K562 (cell line): Measurements from ENCODE around the gene NCOR2. TPM values are rescaled to one million over a fixed set of nuclear protein-coding genes. Genes with fewer than 3 reads are reported as not detected.
A peak's percentile ranks its signal among the peaks of the same experiment; 100 is the strongest.

Experiments
- ATAC-seq: fragments of 200-7000 bp; cut with Tn5 transposase; 3 replicates; pipeline ENCODE4 v1.9.1; 2020; ENCODE audit warnings: moderate library complexity
- BruUV-seq: library from RNA; stranded (reverse); fragments of 400-500 nt; replicated peaks from 2 replicates; lab custom pipeline; 2021; lab: Mats Ljungman, UMichigan
- CTCF ChIA-PET: fragments of 300-600 bp; formaldehyde crosslinking; extraction: SDS; loops from one replicate; lab custom pipeline; 2021; ENCODE audit warnings: low intra/inter-chr PET ratio; lab: Yijun Ruan, JAX
- POLR2A ChIA-PET: fragments of 300-600, 350-650 bp; sonication (Branson Sonifier 250); formaldehyde crosslinking; extraction: SDS; loops from one replicate; lab custom pipeline; 2021; ENCODE audit warnings: antibody characterized with exemption, inconsistent platforms; lab: Yijun Ruan, JAX
- DNase-seq, 4 experiments: peaks; one replicate each; pipeline versions ENCODE4 v3.0.0 to v3.0.0-alpha.2; 2011 to 2018; ENCODE audit warnings: low spot score in 3 of 4, mixed read lengths in 3 of 4; ENCODE audit errors: extremely low read depth in 1 of 4
- FAIRE-seq: peaks from 2 replicates; lab custom pipeline; 2011; peaks lifted over from hg19 to GRCh38; lab: Jason Lieb, UNC
- H2AFZ ChIP-seq: 2 replicates; pipeline ENCODE4 v1.6.0; 2011; ENCODE audit warnings: low read depth, low read length, control low read depth, inconsistent platforms
- H3K27ac ChIP-seq: fragments of 200-600 bp; 3 replicates; pipeline ENCODE4 v1.8.0; 2011; ENCODE audit warnings: low read depth, mild to moderate bottlenecking, control low read depth, inconsistent platforms, low read length, moderate library complexity, mixed read lengths; ENCODE audit errors: extremely low read depth
- H3K27me3 ChIP-seq, 2 experiments: fragments of 300-600 bp in 1 of 2; 2 replicates in 1 of 2; 3 replicates in 1 of 2; pipeline versions ENCODE4 v1.6.0 to v1.8.0; 2011; ENCODE audit warnings: inconsistent platforms in 2 of 2, low read length in 2 of 2, mild to moderate bottlenecking in 1 of 2, mixed read lengths in 1 of 2, moderate library complexity in 1 of 2; ENCODE audit not compliant: control insufficient read depth in 2 of 2, insufficient read depth in 2 of 2
- H3K36me3 ChIP-seq: fragments of 300-600 bp; 3 replicates; pipeline ENCODE4 v1.8.0; 2011; ENCODE audit warnings: mild to moderate bottlenecking, low read length, inconsistent platforms; ENCODE audit not compliant: control insufficient read depth, insufficient read depth
- H3K4me1 ChIP-seq, 2 experiments: fragments of 200-600 bp in 1 of 2; replicated peaks in 1 of 2; 2 replicates in 1 of 2; 3 replicates in 1 of 2; pipeline versions ENCODE4 v1.5.1 to v1.8.0; 2011; ENCODE audit warnings: inconsistent platforms in 2 of 2, low read length in 2 of 2, mild to moderate bottlenecking in 1 of 2, mixed read lengths in 1 of 2, moderate library complexity in 1 of 2; ENCODE audit not compliant: control insufficient read depth in 2 of 2, insufficient read depth in 2 of 2
- H3K4me2 ChIP-seq: 2 replicates; pipeline ENCODE4 v1.6.1; 2011; ENCODE audit warnings: low read length, control low read depth, inconsistent platforms, mixed read lengths; ENCODE audit not compliant: insufficient read depth
- H3K4me3 ChIP-seq: fragments of 200-600 bp; sonication (generic), shearing (Covaris generic); 2 replicates; pipeline ENCODE4 v1.5.1; 2016; ENCODE audit warnings: control low read depth, inconsistent platforms
- H3K79me2 ChIP-seq: fragments of 200-600 bp; 3 replicates; pipeline ENCODE4 v1.8.0; 2011; ENCODE audit warnings: low read length, inconsistent platforms; ENCODE audit not compliant: control insufficient read depth, insufficient read depth
- H3K9ac ChIP-seq, 2 experiments: 2 replicates each; pipeline versions ENCODE4 v1.6.0 to v1.6.1; 2011; ENCODE audit warnings: low read depth in 2 of 2, low read length in 2 of 2, control low read depth in 1 of 2, inconsistent platforms in 1 of 2, mild to moderate bottlenecking in 1 of 2, mixed read lengths in 1 of 2; ENCODE audit not compliant: insufficient read depth in 1 of 2
- H3K9me1 ChIP-seq: one replicate; pipeline ENCODE4 v1.6.0; 2011; ENCODE audit warnings: inconsistent platforms, mild to moderate bottlenecking, low read length, moderate library complexity; ENCODE audit not compliant: control insufficient read depth, insufficient read depth
- H3K9me3 ChIP-seq: replicated peaks from 2 replicates; pipeline ENCODE4 v1.5.1; 2011; ENCODE audit warnings: low read depth, low read length, inconsistent platforms; ENCODE audit not compliant: control insufficient read depth, insufficient read depth
- H4K20me1 ChIP-seq: replicated peaks from 2 replicates; pipeline ENCODE4 v1.6.1; 2011; ENCODE audit warnings: low read length, inconsistent platforms, mixed read lengths; ENCODE audit not compliant: control insufficient read depth, insufficient read depth
- ELF2 ChIP-seq: fragments of 250-450 bp; sonication (Bioruptor Pico); IDR thresholded peaks from 2 replicates; pipeline ENCODE4 v1.5.0; 2021; ENCODE audit warnings: mild to moderate bottlenecking
- RBM15 ChIP-seq: fragments of 200-400 bp; formaldehyde crosslinking; IDR thresholded peaks from 2 replicates; pipeline ENCODE4 v1.6.1; 2018; ENCODE audit warnings: mild to moderate bottlenecking, low read length, moderate library complexity; ENCODE audit not compliant: insufficient read depth
- SRF ChIP-seq, 2 experiments: fragments of 250-450, 450-650 bp in 1 of 2; sonication (Bioruptor Pico) in 1 of 2; sonication (generic) in 1 of 2; formaldehyde crosslinking; IDR thresholded peaks; 2 replicates each; pipeline versions ENCODE4 v1.5.0 to v1.5.1; 2020 to 2022; ENCODE audit warnings: mild to moderate bottlenecking in 1 of 2, missing genetic modification reagents in 1 of 2
- TAF15 ChIP-seq: fragments of 200-400 bp; formaldehyde crosslinking; IDR thresholded peaks from 2 replicates; pipeline ENCODE4 v1.6.1; 2017; ENCODE audit warnings: mild to moderate bottlenecking, low read depth, low read length, moderate library complexity
- ZBTB8A ChIP-seq: fragments of 450-650 bp; IDR thresholded peaks from 2 replicates; pipeline ENCODE4 v1.6.1; 2018; ENCODE audit warnings: mild to moderate bottlenecking, moderate library complexity; ENCODE audit not compliant: partially characterized antibody
- WGBS: fragments of 100-300 bp; shearing (Covaris generic); methylation state at CpG from one replicate; pipeline ENCODE4 v1.1.6; 2016; ENCODE audit warnings: low coverage, mixed read lengths; ENCODE audit not compliant: insufficient coverage; ENCODE audit errors: missing lambda C conversion rate; 5-methylcytosine and 5-hydroxymethylcytosine counted together
- in situ Hi-C: fragments of 300-500 bp; cut with MboI; formaldehyde crosslinking; loops from 4 replicates; pipeline ENCODE4 v1.15.0; 2018; ENCODE audit warnings: inconsistent platforms, mixed read lengths
- intact Hi-C: fragments of 100-400 bp; cut with micrococcal nuclease; formaldehyde crosslinking; loops from 2 replicates; pipeline ENCODE4 v1.14.2; 2022
- polyA plus RNA-seq, 8 experiments: library from polyadenylated mRNA; depleted of rRNA in 4 of 8; stranded (reverse) in 5 of 8; unstranded in 3 of 8; fragments of >200 nt; fragmentation: Nextera tagmentation in 2 of 8; fragmentation: Illumina TruSeq in 1 of 8; extraction: Ambion mirVana in 2 of 8; extraction: Trizol in 1 of 8; gene quantifications; 2 replicates each; pipeline versions ENCODE4 v1.2.1 to v1.2.3, GENCODE V29; 2011 to 2014; ENCODE audit warnings: inconsistent platforms in 1 of 8, missing spikeins in 1 of 8
- total RNA-seq, 7 experiments: library from RNA; depleted of rRNA in 6 of 7; stranded (reverse); fragments of >200 nt in 6 of 7; fragmentation: Illumina TruSeq in 2 of 7; extraction: Trizol in 2 of 7; gene quantifications; 2 replicates each; pipeline versions ENCODE4 v1.2.1 to v1.2.3, GENCODE V29; 2011 to 2021; ENCODE audit warnings: low replicate concordance in 1 of 7
- TF ChIP-seq, protein P1 (sequence below), 3 experiments: IDR thresholded peaks in 2 of 3; conservative IDR thresholded peaks in 1 of 3; 2 replicates each; pipeline ENCODE4 v1.5.1; 2011 to 2012; ENCODE audit warnings: low read length in 3 of 3, mild to moderate bottlenecking in 3 of 3, control low read depth in 2 of 3, improper control_type of control experiment in 1 of 3, inconsistent platforms in 1 of 3, low read depth in 1 of 3, mixed read lengths in 1 of 3, moderate library complexity in 1 of 3; ENCODE audit not compliant: insufficient read depth in 2 of 3

The NCOR2 gene
- total and polyA plus RNA-seq, 9 of the 15 experiments (the other 6 are each of a cell fraction or from before 2014, with no cell fraction given): 0.18 to 126 (median 8.4) TPM

DNA sequence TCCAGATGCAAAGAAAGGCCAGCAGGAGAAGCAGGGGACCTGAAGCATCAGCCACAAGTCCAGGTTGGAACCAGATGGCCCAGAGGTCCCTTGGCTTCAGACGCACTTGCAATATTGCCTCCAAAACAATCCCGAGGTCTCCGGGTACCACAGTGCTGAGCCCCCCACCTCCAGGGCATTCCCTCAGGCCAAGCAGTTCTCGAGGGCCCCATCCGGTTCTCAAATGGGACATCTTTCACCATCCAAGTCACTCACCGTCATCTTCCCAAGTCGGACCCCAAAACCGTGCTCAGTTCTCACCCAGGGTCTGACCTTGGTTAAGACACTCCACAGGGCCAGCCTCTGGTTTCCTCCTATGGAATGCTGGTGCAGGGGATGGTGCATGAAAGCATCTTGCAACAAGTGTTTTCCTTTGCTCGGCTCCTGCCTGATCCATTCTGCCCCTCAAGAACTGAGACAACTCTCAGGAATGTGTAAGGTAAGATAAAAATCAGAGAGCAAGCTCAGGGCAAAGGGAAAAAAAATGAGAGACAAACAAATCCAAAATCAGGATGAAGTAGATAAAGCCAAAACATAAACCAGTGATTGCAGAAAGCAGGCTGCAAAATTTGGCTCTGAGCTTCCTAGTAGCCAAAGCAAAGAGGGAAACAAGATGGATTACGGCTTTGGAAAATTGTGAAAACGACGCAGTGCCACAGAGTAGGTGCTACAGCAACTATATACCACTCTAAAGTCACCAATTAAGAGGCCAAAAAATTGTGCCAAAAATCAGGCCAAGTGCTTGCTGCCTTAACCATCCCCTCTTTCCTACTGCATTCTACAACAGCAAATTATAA, 8.0 kb downstream of the NCOR2 start:
- ChIA-PET POLR2A (no interaction called here), CTCF (no interaction called here)
- peaks cover 13% of the 10 kb centered on the region; the same call in 1 of the 3 replicates for H3K36me3 ChIP-seq
- 78% methylated on average over 12 of the region's 12 CpGs for WGBS
- no peak overlapping the region for H3K4me3 ChIP-seq
- no TSS peak for BruUV-seq
- in situ Hi-C loops (no loop called here), intact Hi-C loops (no loop called here)
- FAIRE-seq (no peak), ATAC-seq (no peak)
- no peaks in the 10 kb centered on the region for H3K27me3 ChIP-seq
- H4K20me1 ChIP-seq: peaks cover 68% of the 10 kb centered on the region
- peaks cover 98% of the 10 kb centered on the region for H3K79me2 ChIP-seq
- no peak overlapping the region for H3K4me2 ChIP-seq
- H3K9me3 ChIP-seq: no peaks in the 10 kb centered on the region
- no peaks in the 10 kb centered on the region for H3K9me1 ChIP-seq
- no peak overlapping the region for H3K27ac ChIP-seq
- H2AFZ ChIP-seq: no peak overlapping the region
- peaks cover 8 to 51% of the 10 kb centered on the region in 2 experiments; a peak in 4 of 5 replicates for H3K4me1 ChIP-seq
- peak overlapping the region in 1 of 2 experiments; percentile 64; a peak in 2 of 4 replicates for H3K9ac ChIP-seq
- TF ChIP-seq RBM15 (no peak), ELF2 (no peak), ZBTB8A (no peak), SRF (CRISPR knock-in tag; IDR thresholded peaks at IDR 0.05) (no peak), TAF15 (no peak)
- TF ChIP-seq, protein P1, sequence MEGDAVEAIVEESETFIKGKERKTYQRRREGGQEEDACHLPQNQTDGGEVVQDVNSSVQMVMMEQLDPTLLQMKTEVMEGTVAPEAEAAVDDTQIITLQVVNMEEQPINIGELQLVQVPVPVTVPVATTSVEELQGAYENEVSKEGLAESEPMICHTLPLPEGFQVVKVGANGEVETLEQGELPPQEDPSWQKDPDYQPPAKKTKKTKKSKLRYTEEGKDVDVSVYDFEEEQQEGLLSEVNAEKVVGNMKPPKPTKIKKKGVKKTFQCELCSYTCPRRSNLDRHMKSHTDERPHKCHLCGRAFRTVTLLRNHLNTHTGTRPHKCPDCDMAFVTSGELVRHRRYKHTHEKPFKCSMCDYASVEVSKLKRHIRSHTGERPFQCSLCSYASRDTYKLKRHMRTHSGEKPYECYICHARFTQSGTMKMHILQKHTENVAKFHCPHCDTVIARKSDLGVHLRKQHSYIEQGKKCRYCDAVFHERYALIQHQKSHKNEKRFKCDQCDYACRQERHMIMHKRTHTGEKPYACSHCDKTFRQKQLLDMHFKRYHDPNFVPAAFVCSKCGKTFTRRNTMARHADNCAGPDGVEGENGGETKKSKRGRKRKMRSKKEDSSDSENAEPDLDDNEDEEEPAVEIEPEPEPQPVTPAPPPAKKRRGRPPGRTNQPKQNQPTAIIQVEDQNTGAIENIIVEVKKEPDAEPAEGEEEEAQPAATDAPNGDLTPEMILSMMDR (IDR thresholded peaks at IDR 0.05 in 2 of 3, conservative IDR thresholded peaks at IDR 0.05 in 1 of 3; ENCODE audit: insufficient read depth in 2 of 3, low read depth in 1 of 3, low read length in 3 of 3): no peak
- TF ChIP-seq, all 486 proteins: peak for 0
- no peak for DNase-seq
